K562 treated with DMSO at 1 percent for 48 hours (cell line): ENCODE data around the gene EPS15. TPM values are rescaled to one million over a fixed set of nuclear protein-coding genes. Genes with fewer than 3 reads are reported as not detected.

Experiments
- total RNA-seq: library from RNA; unstranded; fragments of 300-600 nt; gene quantifications from 2 replicates; pipeline ENCODE4 v1.2.3, GENCODE V29; 2022; ENCODE audit warnings: low replicate concordance; ENCODE audit errors: extremely low read depth

The EPS15 gene
- total RNA-seq = not detected in 2 replicates

DNA sequence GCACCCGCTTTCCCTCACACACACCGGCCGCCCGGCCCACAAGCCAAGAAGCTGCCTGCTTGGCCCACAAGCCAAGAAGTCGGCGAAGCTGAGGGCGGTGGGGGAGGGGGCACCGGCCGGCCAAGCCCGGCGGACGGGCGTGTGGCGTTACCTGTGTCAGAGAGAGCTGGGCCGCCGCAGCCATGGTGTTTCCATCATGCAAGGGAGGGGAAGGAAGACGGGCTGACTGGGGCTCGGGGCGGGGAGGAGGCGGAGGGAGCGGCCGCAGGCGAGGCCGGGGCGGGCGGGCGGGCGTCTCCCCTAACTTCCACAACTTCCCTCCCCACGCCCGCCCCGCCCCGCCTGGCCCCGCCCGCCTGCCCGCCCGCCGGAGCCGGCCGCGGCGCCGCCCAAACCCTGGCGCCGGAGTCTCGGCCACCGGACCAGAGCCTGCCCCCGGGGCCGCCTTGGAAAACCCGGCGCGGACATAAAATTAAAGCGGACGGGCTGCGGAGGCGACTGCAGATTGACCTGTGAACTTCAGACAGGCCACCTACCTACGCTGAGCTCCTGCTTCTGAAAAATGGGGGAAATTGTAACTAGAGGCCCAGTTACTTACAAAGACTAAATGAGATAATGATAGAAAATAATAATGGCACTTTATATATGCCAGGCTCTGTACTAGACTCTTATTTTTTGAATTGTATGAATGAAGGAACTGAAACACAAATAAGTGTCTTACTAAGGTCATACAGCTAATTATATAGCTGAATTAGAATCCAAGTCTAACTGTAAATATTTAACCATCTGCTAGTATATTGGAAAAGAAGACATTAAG is at the start of gene EPS15:
Gene EPS15 (minus strand): TSS at position 219 of the 817 bp plus-strand sequence. CDS start 35 bp downstream, at position 184.

DNA sequence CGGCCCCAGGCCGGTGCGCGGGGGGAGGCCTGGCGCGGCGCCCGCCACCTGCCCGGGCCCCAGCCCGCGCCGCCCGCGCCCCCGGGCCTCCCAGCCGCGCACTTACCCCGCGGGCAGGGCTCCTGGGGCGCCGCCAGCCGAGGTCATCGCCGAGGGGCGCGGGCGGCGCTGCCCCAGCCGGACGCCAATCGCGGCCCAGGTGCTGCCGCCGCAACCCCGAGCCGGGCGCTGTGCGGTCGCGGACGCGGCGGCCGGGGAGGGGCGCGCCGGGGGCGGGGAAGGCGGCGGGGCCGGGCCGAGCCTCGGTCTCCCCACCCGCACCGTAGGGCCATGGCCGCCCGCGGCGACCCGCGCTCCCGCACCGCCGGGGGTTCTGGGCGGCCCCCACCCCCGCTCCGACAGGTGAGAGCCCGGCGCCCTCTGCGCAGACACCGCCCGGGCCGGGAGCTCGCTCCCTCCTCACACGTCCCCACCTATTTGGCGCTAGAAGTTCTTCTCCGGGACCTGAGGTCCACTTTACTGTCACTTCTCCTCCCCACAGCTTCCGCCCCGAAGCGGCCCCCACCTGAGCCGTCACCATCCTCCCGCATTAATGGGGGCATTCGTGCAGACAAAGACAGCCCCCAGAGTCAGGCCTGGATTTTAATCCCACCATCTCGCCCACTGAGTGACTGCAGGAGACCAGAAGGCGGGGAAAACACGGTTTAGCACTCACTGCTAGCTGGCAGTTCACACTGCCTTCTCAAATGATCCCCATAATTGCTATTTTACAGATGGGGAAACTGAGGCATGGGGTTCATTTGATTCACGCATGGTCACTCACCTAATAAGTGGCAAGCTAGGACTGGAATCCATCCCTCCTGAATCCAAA is 188.5 kb downstream of the EPS15 start, which contains the start of gene TTC39A:
Gene TTC39A (minus strand): TSS at position 232 of the 871 bp plus-strand sequence. CDS start 85 bp downstream, at position 147.

Other genes starting within 250 kb of the EPS15 start
- not detected in 2 replicates for gene TTC39A, start 188.7 kb downstream of the EPS15 start, total RNA-seq
- gene OSBPL9, start 97.8 kb upstream of the EPS15 start, total RNA-seq = 237 TPM in 1 of 2 replicates, not detected in the other